A549 (cell line): ENCODE results near the gene PKP2. TPM values are rescaled to one million over a fixed set of nuclear protein-coding genes. Genes with fewer than 3 reads are reported as not detected.

ENCODE experiments used
- ATAC-seq, 2 experiments: fragments of 200-7000 bp in 1 of 2; fragments of >200 bp in 1 of 2; cut with Nextera tagmentation in 1 of 2; cut with Tn5 transposase in 1 of 2; 3 replicates each; pipeline versions ENCODE4 v1.8.0 to v1.9.1; 2018 to 2020; ENCODE audit warnings: mild to moderate bottlenecking in 1 of 2, moderate library complexity in 1 of 2
- CTCF ChIA-PET: fragments of 300-600 bp; sonication (Branson Sonifier 250); formaldehyde crosslinking; extraction: SDS; loops from one replicate; lab custom pipeline; 2021; ENCODE audit warnings: antibody characterized with exemption, inconsistent platforms; lab: Yijun Ruan, JAX
- POLR2A ChIA-PET: fragments of 350-600 bp; formaldehyde crosslinking; extraction: SDS; loops from one replicate; lab custom pipeline; 2021; ENCODE audit warnings: antibody characterized with exemption, inconsistent platforms; lab: Yijun Ruan, JAX
- DNase-seq, 2 experiments: peaks; one replicate each; pipeline versions ENCODE4 v3.0.0 to v3.0.0-alpha.2; 2011 to 2016; ENCODE audit warnings: low read depth in 1 of 2, low spot score in 1 of 2
- FAIRE-seq: peaks from 2 replicates; lab custom pipeline; 2011; peaks lifted over from hg19 to GRCh38; lab: Jason Lieb, UNC
- H3K27ac ChIP-seq, 2 experiments: fragments of >200 bp; sonication (Bioruptor Twin); formaldehyde crosslinking; 3 replicates each; pipeline ENCODE4 v1.5.1; 2016 to 2017
- H3K4me1 ChIP-seq: fragments of >200 bp; sonication (Bioruptor Twin); formaldehyde crosslinking; 3 replicates; pipeline ENCODE4 v1.6.1; 2016
- H3K4me2 ChIP-seq: fragments of >200 bp; sonication (Bioruptor Twin); formaldehyde crosslinking; 3 replicates; pipeline ENCODE4 v1.6.1; 2016
- H3K4me3 ChIP-seq: fragments of >200 bp; sonication (Bioruptor Twin); formaldehyde crosslinking; 3 replicates; pipeline ENCODE4 v1.5.1; 2016
- H3K9me3 ChIP-seq: fragments of >200 bp; sonication (Bioruptor Twin); formaldehyde crosslinking; 3 replicates; pipeline ENCODE4 v1.6.1; 2016
- BHLHE40 ChIP-seq: IDR thresholded peaks from 2 replicates; pipeline ENCODE4 v1.6.1; 2012; ENCODE audit warnings: low read depth, low read length, inconsistent platforms
- CBX8 ChIP-seq: fragments of 200-600 bp; sonication (generic); IDR thresholded peaks from 2 replicates; pipeline ENCODE4 v1.6.1; 2016
- CEBPB ChIP-seq, 2 experiments: fragments of >200 bp in 1 of 2; sonication (Bioruptor Twin) in 1 of 2; formaldehyde crosslinking in 1 of 2; IDR thresholded peaks; 2 replicates each; pipeline ENCODE4 v1.6.1; 2012 to 2016
- CHD4 ChIP-seq: fragments of 200-600 bp; sonication (generic); IDR thresholded peaks from 2 replicates; pipeline ENCODE4 v1.6.1; 2016; ENCODE audit warnings: antibody characterized with exemption, mild to moderate bottlenecking, borderline replicate concordance
- EHF ChIP-seq: fragments of 250-450 bp; sonication (Bioruptor Pico); IDR thresholded peaks from 2 replicates; pipeline ENCODE4 v1.5.0; 2020; ENCODE audit warnings: mild to moderate bottlenecking
- EHMT2 ChIP-seq: fragments of 200-600 bp; sonication (generic); IDR thresholded peaks from 2 replicates; pipeline ENCODE4 v1.6.1; 2016; ENCODE audit warnings: antibody characterized with exemption, low read depth, mild to moderate bottlenecking, moderate library complexity
- EP300 ChIP-seq, 2 experiments: fragments of >200 bp; sonication (Bioruptor Twin); formaldehyde crosslinking; IDR thresholded peaks; 2 replicates in 1 of 2; 3 replicates in 1 of 2; pipeline ENCODE4 v1.6.1; 2016 to 2017
- FOXS1 ChIP-seq: fragments of 250-450 bp; sonication (Bioruptor Pico); IDR thresholded peaks from 2 replicates; pipeline ENCODE4 v1.5.0; 2020; ENCODE audit warnings: mild to moderate bottlenecking, moderate library complexity
- HDAC2 ChIP-seq: fragments of 200-600 bp; sonication (generic); IDR thresholded peaks from 2 replicates; pipeline ENCODE4 v1.6.1; 2016
- HOXA7 ChIP-seq: fragments of 250-450 bp; sonication (Bioruptor Pico); IDR thresholded peaks from 2 replicates; pipeline ENCODE4 v1.5.0; 2020; ENCODE audit warnings: mild to moderate bottlenecking, moderate library complexity
- HOXB13 ChIP-seq: fragments of 250-450 bp; sonication (Bioruptor Pico); IDR thresholded peaks from 2 replicates; pipeline ENCODE4 v1.5.0; 2020; ENCODE audit warnings: low read depth, mild to moderate bottlenecking, moderate library complexity
- HOXB5 ChIP-seq: fragments of 250-450 bp; sonication (Bioruptor Pico); IDR thresholded peaks from 2 replicates; pipeline ENCODE4 v1.5.0; 2020; ENCODE audit warnings: mild to moderate bottlenecking, moderate library complexity
- MAZ ChIP-seq: fragments of 150-350 bp; IDR thresholded peaks from 2 replicates; pipeline ENCODE4 v1.6.1; 2014; ENCODE audit warnings: antibody characterized with exemption, low read depth, low read length, borderline replicate concordance
- NFE2L2 ChIP-seq: fragments of 150-350 bp; conservative IDR thresholded peaks from 2 replicates; pipeline ENCODE4 v1.6.1; 2014; ENCODE audit warnings: low read length
- NPAS2 ChIP-seq: fragments of 250-450 bp; sonication (Bioruptor Pico); IDR thresholded peaks from 2 replicates; pipeline ENCODE4 v1.8.0; 2022; ENCODE audit warnings: mild to moderate bottlenecking, moderate library complexity, borderline replicate concordance
- PHF8 ChIP-seq: fragments of 200-600 bp; sonication (generic); IDR thresholded peaks from 2 replicates; pipeline ENCODE4 v1.6.1; 2016; ENCODE audit warnings: low read depth, mild to moderate bottlenecking, antibody characterized with exemption, moderate library complexity, borderline replicate concordance
- POLR2A ChIP-seq: IDR thresholded peaks from 2 replicates; pipeline ENCODE4 v1.6.1; 2012; ENCODE audit warnings: mild to moderate bottlenecking, low read length
- POLR2AphosphoS2 ChIP-seq: conservative IDR thresholded peaks from 2 replicates; pipeline ENCODE4 v1.6.1; 2012; ENCODE audit warnings: low read length, improper control_type of control experiment, inconsistent platforms
- RARB ChIP-seq: fragments of 250-450 bp; sonication (Bioruptor Pico); IDR thresholded peaks from 2 replicates; pipeline ENCODE4 v1.8.0; 2021; ENCODE audit warnings: mild to moderate bottlenecking, moderate library complexity
- SREBF2 ChIP-seq: fragments of 450-650 bp; IDR thresholded peaks from 2 replicates; pipeline ENCODE4 v1.6.1; 2014; ENCODE audit warnings: mild to moderate bottlenecking, moderate library complexity
- TFCP2L1 ChIP-seq: fragments of 250-450 bp; sonication (Bioruptor Pico); IDR thresholded peaks from 2 replicates; pipeline ENCODE4 v1.5.0; 2021; ENCODE audit warnings: mild to moderate bottlenecking
- ZFP36 ChIP-seq: fragments of 450-650 bp; IDR thresholded peaks from 2 replicates; pipeline ENCODE4 v1.6.1; 2014; ENCODE audit warnings: borderline replicate concordance; ENCODE audit not compliant: partially characterized antibody
- WGBS: methylation state at CpG from one replicate; pipeline ENCODE4 v1.1.6; 2017; ENCODE audit errors: missing lambda C conversion rate; 5-methylcytosine and 5-hydroxymethylcytosine counted together
- polyA plus RNA-seq, 4 experiments: library from polyadenylated mRNA; depleted of rRNA in 3 of 4; stranded (reverse); fragments of >200 nt; fragmentation: RNase III in 1 of 4; extraction: RNeasy Plus Mini Kit Qiagen cat#74134 plus additional on column Dnase treatment in 1 of 4; gene quantifications; 2 replicates in 3 of 4; 3 replicates in 1 of 4; pipeline ENCODE4 v1.2.3, GENCODE V29; 2011 to 2017
- TF ChIP-seq, protein P1 (sequence below): fragments of 250-450 bp; sonication (Bioruptor Pico); IDR thresholded peaks from 2 replicates; pipeline ENCODE4 v1.5.0; 2021; ENCODE audit warnings: mild to moderate bottlenecking, moderate library complexity, borderline replicate concordance

The PKP2 gene
- polyA plus RNA-seq, 2 of the 4 experiments (the other 2 are of a cell fraction): 2.3 to 7.1 TPM

DNA sequence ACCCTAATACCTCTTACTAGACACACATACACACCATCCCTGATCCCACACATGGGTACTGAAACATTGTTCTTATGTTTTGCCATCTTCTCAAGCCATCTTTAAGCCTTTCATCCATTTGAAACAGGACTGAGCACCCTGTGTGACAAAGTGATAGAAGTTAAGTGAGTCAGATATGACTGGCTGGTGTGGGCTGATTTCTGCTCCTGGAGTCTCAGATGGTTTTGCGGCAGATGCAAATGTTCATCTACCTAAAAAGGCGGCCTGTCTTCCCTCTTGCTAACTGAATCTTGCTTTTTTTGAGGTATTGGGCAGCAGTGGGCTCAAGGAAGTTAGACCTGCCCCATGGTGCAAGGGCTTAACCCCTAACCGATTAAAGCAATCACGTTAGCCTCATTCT lies 30.4 kb upstream of the PKP2 start:
- no peak for FAIRE-seq
- ChIA-PET POLR2A (no interaction called here), CTCF (no interaction called here)
- 80% methylated on average over 4 of the region's 4 CpGs for WGBS
- H3K4me3 ChIP-seq: no peak overlapping the region
- TF ChIP-seq NFE2L2: no peak
- TF ChIP-seq NPAS2: no peak
- TF ChIP-seq POLR2A: no peak
- no peak for TF ChIP-seq BHLHE40
- TF ChIP-seq PHF8: no peak
- TF ChIP-seq, all 56 proteins: peak for 0
- Histone ChIP-seq H3K4me2 (no peak overlapping the region), H3K9me3 (no peaks in the 10 kb centered on the region), H3K27ac (no peak overlapping the region), H3K4me1 (peaks cover 1% of the 10 kb centered on the region; the same call in 1 of the 3 replicates)
- ATAC-seq (no peak), DNase-seq (no peak)

DNA sequence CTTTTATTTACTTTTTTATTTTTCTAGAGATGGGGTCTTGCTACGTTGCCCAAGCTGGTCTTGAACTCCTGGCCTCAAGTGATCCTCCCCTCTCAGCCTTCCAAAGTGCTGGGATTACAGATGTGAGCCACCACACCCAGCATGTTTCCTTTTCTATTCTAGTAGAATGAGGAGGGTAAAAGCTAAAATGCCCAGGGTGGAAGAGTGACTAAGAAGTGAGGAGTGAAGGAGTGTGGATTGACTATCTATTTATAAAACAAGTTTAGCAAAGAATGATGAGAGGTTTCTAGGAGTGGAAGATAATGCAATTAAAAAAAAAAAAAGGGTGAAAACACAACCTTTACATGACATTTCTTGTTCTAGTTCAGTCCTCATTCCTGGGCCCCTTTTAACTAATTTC lies 29.8 kb upstream of the PKP2 start:
- ATAC-seq: no peak
- POLR2A ChIA-PET: no interaction called here
- TF ChIP-seq RARB (CRISPR knock-in tag): no peak
- TF ChIP-seq HDAC2: no peak
- TF ChIP-seq CHD4: no peak
- TF ChIP-seq NFE2L2: no peak
- TF ChIP-seq, protein P1, sequence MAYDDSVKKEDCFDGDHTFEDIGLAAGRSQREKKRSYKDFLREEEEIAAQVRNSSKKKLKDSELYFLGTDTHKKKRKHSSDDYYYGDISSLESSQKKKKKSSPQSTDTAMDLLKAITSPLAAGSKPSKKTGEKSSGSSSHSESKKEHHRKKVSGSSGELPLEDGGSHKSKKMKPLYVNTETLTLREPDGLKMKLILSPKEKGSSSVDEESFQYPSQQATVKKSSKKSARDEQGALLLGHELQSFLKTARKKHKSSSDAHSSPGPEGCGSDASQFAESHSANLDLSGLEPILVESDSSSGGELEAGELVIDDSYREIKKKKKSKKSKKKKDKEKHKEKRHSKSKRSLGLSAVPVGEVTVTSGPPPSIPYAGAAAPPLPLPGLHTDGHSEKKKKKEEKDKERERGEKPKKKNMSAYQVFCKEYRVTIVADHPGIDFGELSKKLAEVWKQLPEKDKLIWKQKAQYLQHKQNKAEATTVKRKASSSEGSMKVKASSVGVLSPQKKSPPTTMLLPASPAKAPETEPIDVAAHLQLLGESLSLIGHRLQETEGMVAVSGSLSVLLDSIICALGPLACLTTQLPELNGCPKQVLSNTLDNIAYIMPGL (CRISPR knock-in tag): no peak
- no peak for TF ChIP-seq TFCP2L1
- no peak for TF ChIP-seq MAZ
- TF ChIP-seq EP300 (IDR thresholded peaks at IDR 0.05): no peak
- TF ChIP-seq EHMT2: no peak
- TF ChIP-seq EHF (CRISPR knock-in tag): no peak
- no peak for TF ChIP-seq SREBF2
- TF ChIP-seq ZFP36: no peak
- TF ChIP-seq POLR2AphosphoS2: no peak
- TF ChIP-seq CEBPB (IDR thresholded peaks at IDR 0.05): no peak
- TF ChIP-seq HOXB13 (CRISPR knock-in tag): no peak
- no peak for TF ChIP-seq PHF8
- no peak for TF ChIP-seq FOXS1 (CRISPR knock-in tag)
- no peak for TF ChIP-seq HOXA7 (CRISPR knock-in tag)
- no peak for TF ChIP-seq CBX8
- 38% methylated on average over 1 of the region's 1 CpG for WGBS
- Histone ChIP-seq H3K4me1 (peaks cover 7% of the 10 kb centered on the region), H3K9me3 (no peaks in the 10 kb centered on the region), H3K4me2 (no peak overlapping the region), H3K27ac (no peak overlapping the region), H3K4me3 (no peak overlapping the region)
- FAIRE-seq: no peak
- CTCF ChIA-PET: interaction anchor here (2.8 kb wide), 1 partner anchor 170 kb away, joined by 15 read pairs; the partner anchor contains the start of gene YARS2
- DNase-seq: no peak

DNA sequence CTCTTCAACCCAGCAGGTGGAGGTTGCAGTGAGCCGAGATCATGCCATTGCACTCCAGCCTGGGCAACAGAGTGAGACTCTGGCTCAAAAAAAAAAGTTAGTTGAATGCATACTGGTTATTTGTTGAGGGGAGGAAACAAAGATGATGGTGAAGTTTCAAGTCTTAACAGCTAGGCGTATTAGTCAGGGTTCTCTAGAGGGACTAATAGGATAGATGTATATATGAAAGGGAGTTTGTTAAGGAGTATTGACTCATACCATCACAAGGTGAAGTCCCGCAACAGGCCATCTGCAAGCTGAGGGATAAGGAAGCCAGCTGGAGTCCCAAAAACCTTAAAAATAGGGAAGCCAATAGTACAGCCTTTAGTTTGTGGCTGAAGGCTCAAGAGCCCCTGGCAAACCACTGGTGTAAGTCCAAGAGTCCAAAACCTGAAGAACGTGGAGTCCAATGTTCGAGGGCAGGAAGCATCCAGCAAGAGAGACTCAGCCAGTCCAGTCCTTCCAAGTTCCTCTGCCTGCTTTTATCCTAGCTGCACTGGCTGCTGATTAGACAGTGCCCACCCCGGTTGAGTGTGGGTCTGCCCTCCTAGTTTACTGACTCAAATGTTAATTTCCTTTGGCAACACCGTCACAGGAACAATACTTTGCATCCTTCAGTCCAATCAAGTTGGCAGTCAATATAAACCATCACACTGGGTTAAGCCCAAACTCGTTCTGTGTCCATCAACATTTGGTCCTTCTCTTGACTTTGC lies 26.1 kb upstream of the PKP2 start:
- 79% methylated on average over 8 of the region's 8 CpGs for WGBS
- FAIRE-seq (no peak), DNase-seq (no peak), ATAC-seq (no peak)
- Histone ChIP-seq H3K27ac (no peak overlapping the region), H3K4me3 (no peak overlapping the region), H3K4me2 (no peak overlapping the region), H3K9me3 (no peaks in the 10 kb centered on the region), H3K4me1 (peaks cover 29% of the 10 kb centered on the region)
- no peak for TF ChIP-seq HOXB5 (CRISPR knock-in tag)
- ChIA-PET CTCF (interaction anchor here (1.0 to 2.7 kb wide), 3 partner anchors 25 to 167 kb away, joined by 3 to 10 read pairs (median 5); partner anchors contain the start of gene YARS2), POLR2A (no interaction called here)
